22Rv1 (cell line): Measurements from ENCODE around the gene MAP3K4.

Experiments used
- ZFX ChIP-seq: fragments of 450-650 bp; IDR thresholded peaks from 2 replicates; pipeline ENCODE4 v1.6.1; 2017; ENCODE audit warnings: antibody characterized with exemption, borderline replicate concordance
- TF ChIP-seq, protein P1 (sequence below): fragments of 450-650 bp; IDR thresholded peaks from 2 replicates; pipeline ENCODE4 v1.5.1; 2017; ENCODE audit warnings: mild to moderate bottlenecking

- TF ChIP-seq, protein P1, sequence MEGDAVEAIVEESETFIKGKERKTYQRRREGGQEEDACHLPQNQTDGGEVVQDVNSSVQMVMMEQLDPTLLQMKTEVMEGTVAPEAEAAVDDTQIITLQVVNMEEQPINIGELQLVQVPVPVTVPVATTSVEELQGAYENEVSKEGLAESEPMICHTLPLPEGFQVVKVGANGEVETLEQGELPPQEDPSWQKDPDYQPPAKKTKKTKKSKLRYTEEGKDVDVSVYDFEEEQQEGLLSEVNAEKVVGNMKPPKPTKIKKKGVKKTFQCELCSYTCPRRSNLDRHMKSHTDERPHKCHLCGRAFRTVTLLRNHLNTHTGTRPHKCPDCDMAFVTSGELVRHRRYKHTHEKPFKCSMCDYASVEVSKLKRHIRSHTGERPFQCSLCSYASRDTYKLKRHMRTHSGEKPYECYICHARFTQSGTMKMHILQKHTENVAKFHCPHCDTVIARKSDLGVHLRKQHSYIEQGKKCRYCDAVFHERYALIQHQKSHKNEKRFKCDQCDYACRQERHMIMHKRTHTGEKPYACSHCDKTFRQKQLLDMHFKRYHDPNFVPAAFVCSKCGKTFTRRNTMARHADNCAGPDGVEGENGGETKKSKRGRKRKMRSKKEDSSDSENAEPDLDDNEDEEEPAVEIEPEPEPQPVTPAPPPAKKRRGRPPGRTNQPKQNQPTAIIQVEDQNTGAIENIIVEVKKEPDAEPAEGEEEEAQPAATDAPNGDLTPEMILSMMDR, result no peak
- TF ChIP-seq ZFX, result no peak
Observed at GRCh38 chr6:161151059-161151645, 159.6 kb downstream of the MAP3K4 start.
